ENCODE data around the gene BANF2.

- TF ChIP-seq CTBP1 (IDR thresholded peaks at IDR 0.05; ENCODE audit: borderline replicate concordance) = no peak
- TF ChIP-seq BHLHE40 (IDR thresholded peaks at IDR 0.05; ENCODE audit: borderline replicate concordance) = no peak
- no peak for TF ChIP-seq HDGF (IDR thresholded peaks at IDR 0.05; ENCODE audit: borderline replicate concordance)
- TF ChIP-seq NFRKB (IDR thresholded peaks at IDR 0.05) = no peak
- TF ChIP-seq FOXK2 (IDR thresholded peaks at IDR 0.05) = no peak
- no peak for TF ChIP-seq FOXM1 (IDR thresholded peaks at IDR 0.05; ENCODE audit: borderline replicate concordance)
- TF ChIP-seq ARNT (IDR thresholded peaks at IDR 0.05) = no peak
- no peak for TF ChIP-seq SP1 (IDR thresholded peaks at IDR 0.05)
- TF ChIP-seq FOXA1 (IDR thresholded peaks at IDR 0.05) = no peak
- TF ChIP-seq SUZ12 (IDR thresholded peaks at IDR 0.05) = no peak
- no peak for TF ChIP-seq TARDBP (IDR thresholded peaks at IDR 0.05)
- no peak for TF ChIP-seq ZNF384 (IDR thresholded peaks at IDR 0.05)
- TF ChIP-seq ELF4 (IDR thresholded peaks at IDR 0.05) = no peak
These were observed 30.3 kb upstream of the BANF2 start for GRCh38 chr20:17669306-17669931.
